HG02852 (cell line): ENCODE data around the gene RPSA.
"Not testable (repeated sequence)": the region's sequence is repeated elsewhere in the genome, so short reads cannot be mapped to it uniquely, and the experiment has no call there.

Source experiments
- ATAC-seq: cut with Tn5 transposase; IDR thresholded peaks from one replicate; pipeline ENCODE4 v1.9.1; 2021; ENCODE audit warnings: mild to moderate bottlenecking, moderate library complexity; ENCODE audit not compliant: unreplicated experiment

The RPSA gene

GRCh38 chr3:39388153-39388552, 18.4 kb upstream of the RPSA start:
- ATAC-seq, result no peak

DNA sequence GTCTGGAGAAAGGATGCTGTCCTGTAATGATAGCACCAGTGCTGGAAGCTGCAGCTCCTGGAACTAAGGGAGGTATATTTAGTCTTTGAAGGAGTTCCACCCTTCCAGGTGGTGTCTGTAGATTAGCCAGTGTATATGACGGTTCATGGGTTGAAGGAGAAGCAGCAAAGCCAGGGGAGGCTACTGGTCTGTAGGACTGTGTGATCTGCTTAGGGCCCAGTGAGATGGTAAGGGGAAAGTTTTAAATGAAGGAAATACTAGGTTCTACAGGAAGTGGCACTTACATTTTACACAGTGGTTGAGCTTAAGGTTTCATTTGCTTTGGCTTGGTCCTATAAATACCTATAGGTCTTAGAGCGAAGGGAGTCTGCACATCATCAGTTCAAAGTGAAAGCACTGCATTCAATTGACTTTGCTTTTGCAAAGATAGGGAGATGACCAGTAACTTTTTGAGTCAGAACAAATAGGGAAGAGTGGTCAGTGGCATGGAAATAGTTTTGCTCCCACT, 17.7 kb upstream of the RPSA start:
- peak; percentile 71 for ATAC-seq

DNA sequence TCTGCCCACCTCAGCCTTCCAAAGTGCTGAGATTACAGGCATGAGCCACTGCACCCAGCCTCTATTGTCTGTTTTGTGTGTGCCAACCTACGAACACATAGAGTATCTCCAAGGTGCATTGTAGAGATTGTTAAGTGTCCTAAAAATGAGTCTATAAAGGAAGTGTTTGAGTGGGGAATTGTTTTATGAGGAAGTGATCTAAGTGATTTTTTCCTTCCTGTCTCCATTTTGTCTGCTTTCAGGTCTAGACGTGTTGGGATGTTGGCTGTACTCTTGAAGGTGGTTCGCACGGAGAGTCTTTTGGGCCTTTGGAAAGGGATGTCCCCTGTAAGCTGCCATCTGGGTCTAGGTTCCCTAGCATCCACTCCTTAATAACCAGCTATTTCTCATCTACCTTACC, 16.3 kb upstream of the RPSA start:
- no peak for ATAC-seq

DNA sequence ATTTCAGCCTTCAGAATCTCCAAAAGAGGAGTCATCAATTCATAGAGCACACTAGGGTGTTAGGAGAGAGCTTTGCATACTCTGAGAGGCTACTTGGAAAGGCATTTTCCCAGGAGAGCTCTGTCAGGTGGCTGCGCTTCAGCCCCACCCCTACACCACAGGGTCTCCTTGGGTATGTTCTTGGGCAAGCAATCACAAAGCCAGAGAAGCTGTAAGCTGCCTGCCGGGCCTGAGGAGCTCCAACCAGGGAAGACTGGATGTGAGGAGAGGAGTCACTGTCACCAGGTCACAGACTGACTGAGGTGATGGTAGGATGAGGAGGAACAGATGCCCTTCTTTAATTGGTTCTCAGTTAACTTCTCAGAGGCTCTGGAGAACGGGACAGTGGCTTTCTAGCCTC, 9.8 kb upstream of the RPSA start:
- ATAC-seq, result no peak

DNA sequence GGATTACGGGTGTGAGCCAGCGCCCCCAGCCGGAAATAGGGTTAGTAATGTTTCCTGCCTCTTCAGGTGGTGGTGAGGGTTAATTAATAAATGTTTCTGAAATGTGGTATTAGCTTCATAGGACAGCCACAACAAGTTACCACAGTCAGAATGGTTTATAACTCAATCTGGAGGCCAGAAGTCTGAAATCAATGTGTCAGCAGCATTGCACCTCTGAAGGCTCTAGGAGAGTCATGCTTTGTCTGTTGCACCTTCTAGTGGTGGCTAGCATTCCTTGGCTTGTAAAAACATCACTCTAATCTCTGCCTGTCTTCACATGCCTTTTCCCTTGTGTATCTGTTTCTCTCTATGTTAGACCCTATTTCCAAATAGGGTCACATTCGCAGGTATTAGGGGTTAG, 7.8 kb upstream of the RPSA start:
- ATAC-seq, result no peak

DNA sequence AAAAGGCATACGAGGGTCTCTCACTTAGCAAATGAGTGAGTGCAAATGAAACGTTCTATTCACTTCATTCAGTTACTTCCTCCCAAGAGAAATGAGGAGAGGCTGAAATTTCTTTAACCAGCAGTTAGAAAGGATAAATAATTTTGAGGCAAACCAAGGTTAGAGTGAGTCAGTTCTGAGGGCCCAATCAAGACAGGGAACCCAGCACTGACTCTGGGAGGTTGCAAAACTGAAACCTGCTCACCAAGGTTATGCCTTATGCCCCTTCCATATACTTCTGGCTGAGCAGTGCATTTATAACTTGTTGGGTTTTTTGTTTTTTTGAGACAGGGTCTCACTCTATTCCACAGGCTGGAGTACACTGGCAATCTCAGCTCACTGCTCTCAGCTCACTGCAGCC, 4.5 kb upstream of the RPSA start:
- ATAC-seq, result no peak

- no peak for ATAC-seq
These were observed 1.4 kb upstream of the RPSA start for GRCh38 chr3:39404943-39405686.

DNA sequence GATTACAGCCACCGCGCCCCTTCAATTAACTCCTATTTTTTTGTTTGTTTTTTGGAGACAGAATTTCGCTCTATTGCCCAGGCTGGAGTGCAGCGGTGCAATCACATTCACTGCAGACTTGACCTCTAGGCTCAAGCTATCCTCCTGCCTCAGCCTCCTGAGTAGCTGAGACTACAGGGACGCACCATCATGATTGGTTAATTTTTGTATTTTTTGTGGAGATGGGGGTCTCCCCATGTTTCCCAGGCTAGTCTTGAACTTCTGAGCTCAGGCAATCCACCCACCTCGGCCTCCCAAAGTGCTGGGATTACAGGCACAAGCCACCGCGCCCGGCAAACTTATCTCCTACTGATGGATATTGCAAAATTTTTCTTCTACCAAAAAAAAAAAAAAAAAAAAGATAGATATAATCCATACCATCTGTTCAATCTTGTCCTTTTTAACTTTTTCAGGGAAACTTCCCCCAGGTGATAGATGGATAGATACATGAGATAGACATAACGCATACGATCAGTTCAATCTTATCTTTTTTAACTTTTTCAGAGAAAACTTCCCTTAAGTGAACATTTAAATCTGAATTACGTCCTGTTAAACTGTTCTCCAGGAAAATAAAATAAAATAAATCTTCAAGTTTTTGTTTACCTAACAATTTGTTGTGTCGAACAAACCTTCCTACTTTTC, 693 bp upstream of the RPSA start:
- no peak for ATAC-seq

- no peak for ATAC-seq
These were observed 724 bp downstream of the RPSA start for GRCh38 chr3:39407259-39407629.

GRCh38 chr3:39407773-39408492, 1.4 kb downstream of the RPSA start:
- ATAC-seq, result no peak

- ATAC-seq, result no peak
These were observed 2.2 kb downstream of the RPSA start for GRCh38 chr3:39408493-39409372.

DNA sequence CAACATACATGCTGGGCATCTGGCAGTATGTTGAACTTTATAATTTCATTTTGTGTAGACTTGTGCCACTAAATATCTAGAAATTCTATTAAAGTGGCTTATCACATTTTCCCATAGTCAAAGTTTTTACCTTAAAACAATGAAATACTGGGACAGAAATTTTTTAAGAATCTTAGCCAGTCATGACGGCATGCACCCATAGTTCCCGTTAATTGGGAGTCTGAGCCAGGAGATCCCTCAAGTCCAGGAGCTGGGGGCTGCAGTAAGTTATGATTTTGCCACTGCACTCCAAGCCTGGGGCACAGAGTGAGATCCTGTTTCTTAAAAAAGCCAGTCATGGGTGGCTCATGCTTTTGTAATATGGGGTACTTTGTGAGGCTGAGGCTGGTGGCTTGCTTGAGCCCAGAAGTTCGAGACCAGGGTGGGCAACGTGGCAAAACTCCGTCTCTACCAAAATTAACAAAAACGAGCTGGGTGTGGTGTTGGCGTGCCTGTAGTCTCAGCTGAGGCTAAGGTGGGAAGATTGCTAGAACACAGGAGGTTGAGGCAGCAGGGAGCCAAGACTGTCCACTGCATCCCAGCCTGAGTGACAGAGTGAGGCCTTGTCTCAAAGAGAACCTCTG, 3.1 kb downstream of the RPSA start:
- ATAC-seq, result no peak

GRCh38 chr3:39410893-39411292, 4.4 kb downstream of the RPSA start:
- no peak for ATAC-seq

GRCh38 chr3:39412668-39413260, 6.2 kb downstream of the RPSA start:
- ATAC-seq, result no peak

GRCh38 chr3:39413691-39414420, 7.3 kb downstream of the RPSA start:
- no peak for ATAC-seq

GRCh38 chr3:39414421-39414907, 7.9 kb downstream of the RPSA start:
- no peak for ATAC-seq

GRCh38 chr3:39415302-39415701, 8.8 kb downstream of the RPSA start:
- ATAC-seq, result not testable (repeated sequence)

GRCh38 chr3:39415983-39416382, 9.5 kb downstream of the RPSA start:
- no peak for ATAC-seq

DNA sequence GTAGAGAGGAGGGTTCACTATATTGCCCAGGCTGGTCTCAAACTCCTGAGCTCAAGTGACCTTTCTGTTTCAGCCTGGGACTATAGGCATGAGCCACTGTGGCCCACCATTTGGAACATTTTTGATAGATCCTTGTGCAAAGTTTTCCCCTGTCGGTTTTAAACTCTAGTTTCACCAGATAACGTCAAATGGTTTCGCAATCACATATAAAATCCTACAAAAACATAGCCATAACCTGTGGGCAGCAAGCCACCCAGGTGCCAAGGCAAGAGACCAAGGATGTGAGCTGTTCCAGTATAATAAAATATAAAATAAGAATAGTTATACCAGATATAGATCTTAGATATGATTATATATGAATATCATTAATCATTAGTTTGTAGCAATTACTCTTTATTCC, 10.5 kb downstream of the RPSA start:
- ATAC-seq, result not testable (repeated sequence)
